Breast epithelium (tissue), 4 donors: ENCODE results near the gene GPC2. TPM values are rescaled to one million over a fixed set of nuclear protein-coding genes. Genes with fewer than 3 reads are reported as not detected.

Experiments
- DNase-seq, 2 donors: peaks; one replicate each; pipeline ENCODE4 v3.0.0-alpha.2; 2019; ENCODE audit warnings: low spot score in 2 of 2
- H3K27ac ChIP-seq, 2 donors: fragments of 200-600 bp; sonication (generic) in 1 of 2; one replicate each; pipeline ENCODE4 v1.5.1; 2016 to 2019; ENCODE audit warnings: mild to moderate bottlenecking in 1 of 2
- H3K27me3 ChIP-seq, 2 donors: fragments of 200-600 bp; sonication (generic) in 1 of 2; one replicate each; pipeline versions ENCODE4 v1.5.1 to v1.6.0; 2017 to 2019; ENCODE audit warnings: control low read depth in 1 of 2, mild to moderate bottlenecking in 1 of 2
- H3K36me3 ChIP-seq: fragments of 200-600 bp; one replicate; pipeline ENCODE4 v1.5.1; 2019
- H3K4me1 ChIP-seq, 2 donors: fragments of 200-600 bp; sonication (generic); one replicate each; pipeline ENCODE4 v1.5.1; 2016 to 2019; ENCODE audit warnings: control low read depth in 1 of 2
- H3K4me3 ChIP-seq, 3 donors: fragments of 200-600 bp; sonication (generic); 1 replicate in 2 of 3; 2 replicates in 1 of 3; pipeline ENCODE4 v1.5.1; 2016 to 2019; ENCODE audit warnings: mild to moderate bottlenecking in 3 of 3, moderate library complexity in 2 of 3
- H3K9me3 ChIP-seq, 2 donors: fragments of 200-600 bp; sonication (generic) in 1 of 2; one replicate each; pipeline ENCODE4 v1.5.1; 2016 to 2019; ENCODE audit warnings: control low read depth in 1 of 2
- CTCF ChIP-seq, 3 donors: fragments of 450-650 bp; IDR thresholded peaks; one replicate each; pipeline ENCODE4 v1.5.1; 2016 to 2017; ENCODE audit warnings: antibody characterized with exemption in 3 of 3, mild to moderate bottlenecking in 3 of 3, moderate library complexity in 3 of 3
- POLR2A ChIP-seq: fragments of 450-650 bp; IDR thresholded peaks from one replicate; pipeline ENCODE4 v1.6.1; 2016; ENCODE audit warnings: antibody characterized with exemption, mild to moderate bottlenecking, moderate library complexity
- POLR2AphosphoS5 ChIP-seq, 3 donors: sonication (generic); formaldehyde crosslinking; IDR thresholded peaks; one replicate each; pipeline ENCODE4 v1.6.1; 2017; ENCODE audit warnings: antibody characterized with exemption in 3 of 3
- intact Hi-C: fragments of 100-400 bp; cut with DNase I; formaldehyde crosslinking; loops from one replicate; pipeline ENCODE4 v1.15.1; 2023; ENCODE audit warnings: low total_unique reads
- total RNA-seq, 3 donors: library from RNA; depleted of rRNA; stranded (reverse); fragments of >200 nt; gene quantifications; one replicate each; pipeline ENCODE4 v1.1.0, GENCODE V29; 2016

The GPC2 gene
- total RNA-seq, 3 donors from 2014 or later: 1.4 to 3.6 (median 3.4) TPM

GRCh38 chr7:100174582-100174981, 2.6 kb downstream of the GPC2 start:
- DNase-seq: no peak
- Histone ChIP-seq H3K27ac (no peak overlapping the region), H3K27me3 (no peaks in the 10 kb centered on the region), H3K4me3 (no peak overlapping the region), H3K9me3 (no peaks in the 10 kb centered on the region), H3K36me3 (no peaks in the 10 kb centered on the region), H3K4me1 (no peaks in the 10 kb centered on the region)
- intact Hi-C loops: no loop called here
- TF ChIP-seq CTCF (IDR thresholded peaks at IDR 0.05) (no peak), POLR2A (no peak), POLR2AphosphoS5 (IDR thresholded peaks at IDR 0.05) (no peak)

DNA sequence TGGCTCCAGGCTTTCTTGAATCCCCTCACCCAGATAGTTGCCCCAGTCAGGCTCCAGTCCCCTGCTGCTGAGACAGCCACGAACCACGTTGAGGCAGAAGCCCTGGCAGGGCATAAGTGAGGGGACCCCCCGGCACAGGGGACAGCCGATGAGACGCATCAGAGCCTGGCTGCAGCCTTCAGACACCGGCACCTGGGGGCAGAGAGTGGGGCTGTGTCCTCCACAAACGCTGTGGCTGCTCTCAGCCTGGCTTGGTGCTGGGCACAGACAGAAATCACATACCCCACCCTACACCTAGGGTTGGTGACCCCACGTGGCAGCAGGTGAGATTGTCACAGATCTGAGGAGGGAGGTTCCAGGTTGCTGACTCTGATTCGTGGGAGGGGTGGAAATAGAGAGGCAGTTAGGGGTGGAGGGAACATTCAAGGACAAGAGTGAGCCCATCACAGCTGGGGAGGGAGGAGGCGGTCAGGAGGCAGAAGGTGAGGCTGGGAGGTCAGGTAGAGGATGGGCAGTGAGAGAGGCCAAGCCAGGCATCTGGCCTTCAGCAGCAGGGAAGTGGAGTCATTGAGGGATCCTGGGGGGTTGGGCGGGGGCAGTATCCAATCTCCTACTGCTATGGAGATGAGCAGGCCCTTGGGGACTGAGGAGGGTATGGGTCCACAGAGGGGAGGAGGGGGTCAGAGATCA, 3.2 kb downstream of the GPC2 start:
- DNase-seq: no peak
- Histone ChIP-seq H3K36me3 (no peaks in the 10 kb centered on the region), H3K27ac (no peak overlapping the region), H3K9me3 (no peaks in the 10 kb centered on the region), H3K4me1 (no peaks in the 10 kb centered on the region), H3K27me3 (no peaks in the 10 kb centered on the region), H3K4me3 (no peak overlapping the region)
- TF ChIP-seq POLR2A: no peak
- no peak for TF ChIP-seq CTCF (IDR thresholded peaks at IDR 0.05)
- TF ChIP-seq POLR2AphosphoS5 (IDR thresholded peaks at IDR 0.05): no peak
- intact Hi-C loops: no loop called here

- intact Hi-C loops: no loop called here
- H3K4me1 ChIP-seq: no peaks in the 10 kb centered on the region
- H3K36me3 ChIP-seq: no peaks in the 10 kb centered on the region
- no peak overlapping the region for H3K27ac ChIP-seq
- H3K27me3 ChIP-seq: no peaks in the 10 kb centered on the region
- peak overlapping the region; percentile 14 to 70 (median 60) for H3K4me3 ChIP-seq
- DNase-seq: no peak
- no peaks in the 10 kb centered on the region for H3K9me3 ChIP-seq
- TF ChIP-seq POLR2A (no peak), CTCF (IDR thresholded peaks at IDR 0.05) (no peak), POLR2AphosphoS5 (IDR thresholded peaks at IDR 0.05) (no peak)
These were observed 5.3 kb downstream of the GPC2 start for GRCh38 chr7:100171840-100172239.

GRCh38 chr7:100171087-100171681, 6.0 kb downstream of the GPC2 start:
- intact Hi-C loops: no loop called here

More at GRCh38 chr7:100171087-100171681, 6.0 kb downstream of the GPC2 start:
- TF ChIP-seq POLR2AphosphoS5 (IDR thresholded peaks at IDR 0.05) (no peak), POLR2A (no peak), CTCF (IDR thresholded peaks at IDR 0.05) (no peak)
- DNase-seq: no peak
- Histone ChIP-seq H3K27me3 (no peaks in the 10 kb centered on the region), H3K36me3 (no peaks in the 10 kb centered on the region), H3K9me3 (no peaks in the 10 kb centered on the region), H3K27ac (no peak overlapping the region), H3K4me3 (peak overlapping the region; percentile 14 to 70 (median 60)), H3K4me1 (no peaks in the 10 kb centered on the region)
